22Rv1 (cell line): ENCODE measurements around the gene ADTRP.

Experiments used
- ZFX ChIP-seq: fragments of 450-650 bp; IDR thresholded peaks from 2 replicates; pipeline ENCODE4 v1.6.1; 2017; ENCODE audit warnings: antibody characterized with exemption, borderline replicate concordance
- TF ChIP-seq, protein P1 (sequence below): fragments of 450-650 bp; IDR thresholded peaks from 2 replicates; pipeline ENCODE4 v1.5.1; 2017; ENCODE audit warnings: mild to moderate bottlenecking

DNA sequence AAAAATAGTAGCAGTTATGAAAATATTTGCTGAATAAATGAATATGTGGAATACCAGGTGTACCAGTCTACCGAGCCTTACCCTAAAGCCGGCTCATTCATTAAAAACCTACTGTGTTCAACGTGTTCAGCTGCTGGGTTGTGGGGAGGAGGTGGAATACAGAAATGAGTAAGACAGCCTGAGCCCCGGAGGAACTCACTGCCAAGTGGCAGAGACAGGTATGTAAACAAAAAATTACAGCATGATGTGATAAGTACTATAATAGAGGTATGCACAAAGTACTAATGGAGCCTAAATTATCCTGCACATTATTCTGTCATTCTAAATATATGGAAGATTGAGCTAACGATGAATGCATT lies 6.8 kb upstream of the ADTRP start:
- TF ChIP-seq, protein P1, sequence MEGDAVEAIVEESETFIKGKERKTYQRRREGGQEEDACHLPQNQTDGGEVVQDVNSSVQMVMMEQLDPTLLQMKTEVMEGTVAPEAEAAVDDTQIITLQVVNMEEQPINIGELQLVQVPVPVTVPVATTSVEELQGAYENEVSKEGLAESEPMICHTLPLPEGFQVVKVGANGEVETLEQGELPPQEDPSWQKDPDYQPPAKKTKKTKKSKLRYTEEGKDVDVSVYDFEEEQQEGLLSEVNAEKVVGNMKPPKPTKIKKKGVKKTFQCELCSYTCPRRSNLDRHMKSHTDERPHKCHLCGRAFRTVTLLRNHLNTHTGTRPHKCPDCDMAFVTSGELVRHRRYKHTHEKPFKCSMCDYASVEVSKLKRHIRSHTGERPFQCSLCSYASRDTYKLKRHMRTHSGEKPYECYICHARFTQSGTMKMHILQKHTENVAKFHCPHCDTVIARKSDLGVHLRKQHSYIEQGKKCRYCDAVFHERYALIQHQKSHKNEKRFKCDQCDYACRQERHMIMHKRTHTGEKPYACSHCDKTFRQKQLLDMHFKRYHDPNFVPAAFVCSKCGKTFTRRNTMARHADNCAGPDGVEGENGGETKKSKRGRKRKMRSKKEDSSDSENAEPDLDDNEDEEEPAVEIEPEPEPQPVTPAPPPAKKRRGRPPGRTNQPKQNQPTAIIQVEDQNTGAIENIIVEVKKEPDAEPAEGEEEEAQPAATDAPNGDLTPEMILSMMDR = no peak
- no peak for TF ChIP-seq ZFX
